Measurements from ENCODE around the gene ACTMAP.

DNA sequence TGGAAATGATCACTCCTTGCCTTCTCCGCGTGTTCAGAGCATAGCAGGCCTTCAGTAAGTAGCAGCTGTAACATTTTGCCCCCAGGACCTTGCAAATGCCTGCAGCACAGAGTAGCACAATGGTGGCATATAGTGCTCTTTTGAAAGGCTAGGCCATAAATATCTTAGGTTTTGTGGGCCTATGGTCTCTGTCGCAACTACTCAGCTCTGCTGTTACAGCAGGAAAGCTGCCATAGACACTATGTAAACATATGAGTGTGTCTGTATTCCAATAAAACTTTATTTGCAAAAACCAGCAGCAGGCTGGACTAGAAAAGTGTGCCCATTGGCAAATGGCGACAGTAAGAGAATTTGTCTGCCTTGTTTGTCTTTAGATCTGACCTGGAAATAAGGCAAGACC, 24.0 kb downstream of the ACTMAP start:
- TF ChIP-seq, protein P1, sequence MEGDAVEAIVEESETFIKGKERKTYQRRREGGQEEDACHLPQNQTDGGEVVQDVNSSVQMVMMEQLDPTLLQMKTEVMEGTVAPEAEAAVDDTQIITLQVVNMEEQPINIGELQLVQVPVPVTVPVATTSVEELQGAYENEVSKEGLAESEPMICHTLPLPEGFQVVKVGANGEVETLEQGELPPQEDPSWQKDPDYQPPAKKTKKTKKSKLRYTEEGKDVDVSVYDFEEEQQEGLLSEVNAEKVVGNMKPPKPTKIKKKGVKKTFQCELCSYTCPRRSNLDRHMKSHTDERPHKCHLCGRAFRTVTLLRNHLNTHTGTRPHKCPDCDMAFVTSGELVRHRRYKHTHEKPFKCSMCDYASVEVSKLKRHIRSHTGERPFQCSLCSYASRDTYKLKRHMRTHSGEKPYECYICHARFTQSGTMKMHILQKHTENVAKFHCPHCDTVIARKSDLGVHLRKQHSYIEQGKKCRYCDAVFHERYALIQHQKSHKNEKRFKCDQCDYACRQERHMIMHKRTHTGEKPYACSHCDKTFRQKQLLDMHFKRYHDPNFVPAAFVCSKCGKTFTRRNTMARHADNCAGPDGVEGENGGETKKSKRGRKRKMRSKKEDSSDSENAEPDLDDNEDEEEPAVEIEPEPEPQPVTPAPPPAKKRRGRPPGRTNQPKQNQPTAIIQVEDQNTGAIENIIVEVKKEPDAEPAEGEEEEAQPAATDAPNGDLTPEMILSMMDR (IDR thresholded peaks at IDR 0.05): no peak
- no peak for TF ChIP-seq POLR2A (IDR thresholded peaks at IDR 0.05)
- no peak for TF ChIP-seq POLR2AphosphoS5 (IDR thresholded peaks at IDR 0.05)

Data from sigmoid colon (tissue), 4 donors.